Mesenchymal stem cell (in vitro differentiated cells and primary cell): ENCODE measurements around the gene TMEM151A.
"Not testable (repeated sequence)": the region's sequence is repeated elsewhere in the genome, so short reads cannot be mapped to it uniquely, and the experiment has no call there.

Experiments used
- DNase-seq: peaks from one replicate; pipeline ENCODE4 v3.0.0-alpha.2; 2013
- H2AFZ ChIP-seq: one replicate; pipeline ENCODE4 v1.6.1; 2013; ENCODE audit warnings: low read depth, mild to moderate bottlenecking, control low read depth, inconsistent platforms, low read length, moderate library complexity
- H2AK5ac ChIP-seq: 2 replicates; pipeline ENCODE4 v1.6.1; 2013; ENCODE audit warnings: low read length, moderate library complexity, mild to moderate bottlenecking, inconsistent platforms; ENCODE audit not compliant: severe bottlenecking
- H2BK120ac ChIP-seq: one replicate; pipeline ENCODE4 v1.6.1; 2013; ENCODE audit warnings: low read depth, mild to moderate bottlenecking, inconsistent platforms, low read length, moderate library complexity
- H2BK12ac ChIP-seq, 2 experiments: one replicate each; pipeline ENCODE4 v1.6.1; 2013; ENCODE audit warnings: inconsistent platforms in 2 of 2, low read length in 2 of 2, mild to moderate bottlenecking in 2 of 2, moderate library complexity in 2 of 2, control low read depth in 1 of 2
- H2BK15ac ChIP-seq: one replicate; pipeline ENCODE4 v1.6.1; 2013; ENCODE audit warnings: mild to moderate bottlenecking, low read depth, inconsistent platforms; ENCODE audit not compliant: poor library complexity, severe bottlenecking
- H2BK5ac ChIP-seq: 2 replicates; pipeline ENCODE4 v1.6.1; 2013; ENCODE audit warnings: low read depth, mild to moderate bottlenecking, low read length, control low read depth, inconsistent platforms; ENCODE audit not compliant: poor library complexity, severe bottlenecking
- H3K14ac ChIP-seq, 2 experiments: one replicate each; pipeline ENCODE4 v1.6.1; 2013; ENCODE audit warnings: inconsistent platforms in 2 of 2, low read length in 2 of 2, control low read depth in 1 of 2, mild to moderate bottlenecking in 1 of 2, moderate library complexity in 1 of 2
- H3K18ac ChIP-seq, 2 experiments: one replicate each; pipeline ENCODE4 v1.6.1; 2013; ENCODE audit warnings: inconsistent platforms in 2 of 2, low read length in 2 of 2, control low read depth in 1 of 2, low read depth in 1 of 2, mild to moderate bottlenecking in 1 of 2
- H3K23ac ChIP-seq, 2 experiments: one replicate each; pipeline ENCODE4 v1.6.1; 2013; ENCODE audit warnings: inconsistent platforms in 2 of 2, low read length in 2 of 2, mild to moderate bottlenecking in 2 of 2, moderate library complexity in 2 of 2, control low read depth in 1 of 2
- H3K27ac ChIP-seq: 2 replicates; pipeline ENCODE4 v1.5.1; 2013; ENCODE audit warnings: mild to moderate bottlenecking, moderate library complexity, low read length, control low read depth, inconsistent platforms; ENCODE audit not compliant: poor library complexity, severe bottlenecking
- H3K27me3 ChIP-seq, 2 experiments: 2 replicates each; pipeline versions ENCODE4 v1.6.1 to v1.7.0; 2013; ENCODE audit warnings: low read length in 2 of 2, mild to moderate bottlenecking in 2 of 2, moderate library complexity in 2 of 2, control low read depth in 1 of 2, inconsistent platforms in 1 of 2; ENCODE audit not compliant: control insufficient read depth in 1 of 2, insufficient read depth in 1 of 2
- H3K36me3 ChIP-seq, 2 experiments: 2 replicates each; pipeline versions ENCODE4 v1.6.1 to v1.7.0; 2013; ENCODE audit warnings: low read length in 2 of 2, control low read depth in 1 of 2, inconsistent platforms in 1 of 2, low read depth in 1 of 2, mild to moderate bottlenecking in 1 of 2; ENCODE audit not compliant: insufficient read depth in 2 of 2, control insufficient read depth in 1 of 2
- H3K4ac ChIP-seq, 2 experiments: one replicate each; pipeline ENCODE4 v1.6.1; 2013; ENCODE audit warnings: inconsistent platforms in 2 of 2, low read length in 2 of 2, mild to moderate bottlenecking in 2 of 2, moderate library complexity in 2 of 2, control low read depth in 1 of 2, low read depth in 1 of 2
- H3K4me1 ChIP-seq: 2 replicates; pipeline ENCODE4 v1.6.1; 2013; ENCODE audit warnings: low read depth, low read length, control low read depth; ENCODE audit not compliant: control insufficient read depth, insufficient read depth
- H3K4me2 ChIP-seq: 2 replicates; pipeline ENCODE4 v1.6.1; 2013; ENCODE audit warnings: low read length, mild to moderate bottlenecking, inconsistent platforms; ENCODE audit not compliant: poor library complexity, severe bottlenecking
- H3K4me3 ChIP-seq, 2 experiments: 2 replicates each; pipeline versions ENCODE4 v1.5.1 to v1.7.0; 2013; ENCODE audit warnings: low read length in 2 of 2, mild to moderate bottlenecking in 2 of 2, control low read depth in 1 of 2, low read depth in 1 of 2; ENCODE audit not compliant: insufficient read depth in 1 of 2
- H3K79me1 ChIP-seq: replicated peaks from 2 replicates; pipeline ENCODE4 v1.6.1; 2013; ENCODE audit warnings: mild to moderate bottlenecking, control low read depth, low read length, inconsistent platforms; ENCODE audit not compliant: poor library complexity, severe bottlenecking
- H3K9ac ChIP-seq: 2 replicates; pipeline ENCODE4 v1.7.0; 2013; ENCODE audit warnings: mild to moderate bottlenecking, low read length, moderate library complexity
- H3K9me3 ChIP-seq: 2 replicates; pipeline ENCODE4 v1.7.0; 2013; ENCODE audit warnings: mild to moderate bottlenecking, low read length; ENCODE audit not compliant: control insufficient read depth
- H4K8ac ChIP-seq: one replicate; pipeline ENCODE4 v1.6.1; 2013; ENCODE audit warnings: inconsistent platforms, mild to moderate bottlenecking, low read length, moderate library complexity
- H4K91ac ChIP-seq: one replicate; pipeline ENCODE4 v1.6.1; 2013; ENCODE audit warnings: mild to moderate bottlenecking, low read length, inconsistent platforms
- WGBS: methylation state at CpG from one replicate; pipeline ENCODE4 v1.1.7; 2013; ENCODE audit warnings: mixed read lengths; 5-methylcytosine and 5-hydroxymethylcytosine counted together

The TMEM151A gene

GRCh38 chr11:66277064-66277463 is 14.6 kb upstream of the TMEM151A start:
- not testable (repeated sequence) for H2BK5ac ChIP-seq, H3K9me3 ChIP-seq, H3K79me1 ChIP-seq, DNase-seq, H3K4ac ChIP-seq, H2BK15ac ChIP-seq, H3K23ac ChIP-seq, H3K4me3 ChIP-seq, H3K18ac ChIP-seq, H4K91ac ChIP-seq, H2AFZ ChIP-seq, H3K14ac ChIP-seq, H3K9ac ChIP-seq, H4K8ac ChIP-seq, H3K4me2 ChIP-seq, H2AK5ac ChIP-seq, H2BK120ac ChIP-seq, H3K27ac ChIP-seq, H2BK12ac ChIP-seq
- H3K36me3 ChIP-seq, result peaks cover 44 to 49% of the 10 kb centered on the region in 2 experiments
- peaks cover 21% of the 10 kb centered on the region for H3K4me1 ChIP-seq
- H3K27me3 ChIP-seq, result peaks cover 7 to 13% of the 10 kb centered on the region in 2 experiments
- WGBS, result 79% methylated on average over 4 of the region's 4 CpGs

- peaks cover 7 to 13% of the 10 kb centered on the region in 2 experiments for H3K27me3 ChIP-seq
- no peak within 1 kb of the TSS for H2BK5ac ChIP-seq
- H2AFZ ChIP-seq, result no peak within 1 kb of the TSS
- peak within 1 kb of the TSS; percentile 26 for H3K9ac ChIP-seq
- 9% methylated on average over 59 of the region's 84 CpGs for WGBS
- H3K4me1 ChIP-seq, result peaks cover 26% of the 10 kb centered on the region
- peak within 1 kb of the TSS in 1 of 2 experiments; percentile 27 for H3K4ac ChIP-seq
- peaks cover 37 to 43% of the 10 kb centered on the region in 2 experiments for H3K36me3 ChIP-seq
- no peak within 1 kb of the TSS for H2BK120ac ChIP-seq
- H3K9me3 ChIP-seq, result no peaks in the 10 kb centered on the region
- peak within 1 kb of the TSS in 1 of 2 experiments; percentile 65 for H3K23ac ChIP-seq
- no peak for DNase-seq
- H3K18ac ChIP-seq, result peak within 1 kb of the TSS; percentile 24 to 78
- peak within 1 kb of the TSS; percentile 27 for H2BK15ac ChIP-seq
- no peak within 1 kb of the TSS for H2AK5ac ChIP-seq
- peak within 1 kb of the TSS in 1 of 2 experiments; percentile 49 for H3K14ac ChIP-seq
- peak within 1 kb of the TSS; percentile 79 for H3K4me2 ChIP-seq
- H4K8ac ChIP-seq, result no peak within 1 kb of the TSS
- H2BK12ac ChIP-seq, result no peak within 1 kb of the TSS
- H3K79me1 ChIP-seq, result peaks cover 5% of the 10 kb centered on the region
- H3K27ac ChIP-seq, result no peak within 1 kb of the TSS
- H4K91ac ChIP-seq, result no peak within 1 kb of the TSS
- H3K4me3 ChIP-seq, result peak within 1 kb of the TSS in 1 of 2 experiments; percentile 26
These were observed 14.0 kb upstream of the TMEM151A start, which contains the start of gene CNIH2 for GRCh38 chr11:66277471-66278362. Gene CNIH2 (plus strand): TSS chr11:66278175. CDS start chr11:66278457, 282 bp downstream.

GRCh38 chr11:66278363-66279091 is 13.2 kb upstream of the TMEM151A start:
- WGBS, result 1% methylated on average over 11 of the region's 45 CpGs
- peak overlapping the region; percentile 27 for H2BK15ac ChIP-seq
- peak; percentile 52 for DNase-seq

More at GRCh38 chr11:66278363-66279091, 13.2 kb upstream of the TMEM151A start:
- H3K27me3 ChIP-seq, result peaks cover 7 to 13% of the 10 kb centered on the region in 2 experiments
- H2AFZ ChIP-seq, result no peak overlapping the region
- H2BK5ac ChIP-seq, result no peak overlapping the region
- no peak overlapping the region for H4K8ac ChIP-seq
- H3K4me3 ChIP-seq, result peak overlapping the region in 1 of 2 experiments; percentile 26
- H3K9me3 ChIP-seq, result no peaks in the 10 kb centered on the region
- peak overlapping the region; percentile 79 for H3K4me2 ChIP-seq
- peaks cover 35 to 43% of the 10 kb centered on the region in 2 experiments for H3K36me3 ChIP-seq
- H3K14ac ChIP-seq, result no peak overlapping the region
- H3K4ac ChIP-seq, result no peak overlapping the region
- no peak overlapping the region for H2BK120ac ChIP-seq
- no peak overlapping the region for H2AK5ac ChIP-seq
- H3K9ac ChIP-seq, result peak overlapping the region; percentile 26
- H3K18ac ChIP-seq, result no peak overlapping the region
- peaks cover 29% of the 10 kb centered on the region for H3K4me1 ChIP-seq
- H4K91ac ChIP-seq, result no peak overlapping the region
- peaks cover 4% of the 10 kb centered on the region for H3K79me1 ChIP-seq
- no peak overlapping the region for H3K27ac ChIP-seq
- H2BK12ac ChIP-seq, result no peak overlapping the region
- no peak overlapping the region for H3K23ac ChIP-seq
